Esophagus muscularis mucosa (tissue), 4 donors: ENCODE measurements around the gene ANKRD50. TPM values are rescaled to one million over a fixed set of nuclear protein-coding genes. Genes with fewer than 3 reads are reported as not detected.

Experiments
- DNase-seq: peaks from one replicate; pipeline ENCODE4 v3.0.0-alpha.2; 2017; ENCODE audit errors: extremely low spot score
- H3K27ac ChIP-seq, 4 donors: fragments of 200-600 bp; sonication (generic); replicated peaks in 1 of 4; 1 replicate in 3 of 4; 2 replicates in 1 of 4; pipeline ENCODE4 v1.5.1; 2016 to 2019; ENCODE audit warnings: mild to moderate bottlenecking in 1 of 4
- H3K27me3 ChIP-seq, 4 donors: fragments of 200-600 bp; sonication (generic); one replicate each; pipeline versions ENCODE4 v1.5.1 to v1.6.0; 2016 to 2019
- H3K36me3 ChIP-seq, 4 donors: fragments of 200-600 bp; sonication (generic); one replicate each; pipeline ENCODE4 v1.5.1; 2016 to 2019
- H3K4me1 ChIP-seq, 4 donors: fragments of 200-600 bp; sonication (generic); one replicate each; pipeline ENCODE4 v1.5.1; 2016 to 2019
- H3K4me3 ChIP-seq, 4 donors: fragments of 200-600 bp; sonication (generic); 1 replicate in 2 of 4; 2 replicates in 2 of 4; pipeline ENCODE4 v1.5.1; 2016 to 2019; ENCODE audit warnings: mild to moderate bottlenecking in 4 of 4, moderate library complexity in 1 of 4
- H3K9me3 ChIP-seq, 4 donors: fragments of 200-600 bp; sonication (generic); 1 replicate in 3 of 4; 2 replicates in 1 of 4; pipeline ENCODE4 v1.5.1; 2016 to 2019
- CTCF ChIP-seq, 3 experiments: fragments of 200-600 bp in 2 of 3; fragments of 450-650 bp in 1 of 3; sonication (generic) in 2 of 3; IDR thresholded peaks; one replicate each; pipeline ENCODE4 v1.5.1; 2017 to 2019; ENCODE audit warnings: antibody characterized with exemption in 3 of 3, mild to moderate bottlenecking in 2 of 3, moderate library complexity in 1 of 3
- EP300 ChIP-seq: sonication (generic); formaldehyde crosslinking; IDR thresholded peaks from one replicate; pipeline ENCODE4 v1.6.1; 2017; ENCODE audit warnings: antibody characterized with exemption
- POLR2A ChIP-seq: fragments of 450-650 bp; IDR thresholded peaks from one replicate; pipeline ENCODE4 v1.6.1; 2017; ENCODE audit warnings: antibody characterized with exemption, moderate library complexity, mild to moderate bottlenecking, low read depth
- POLR2AphosphoS5 ChIP-seq, 2 donors: sonication (generic); formaldehyde crosslinking; IDR thresholded peaks; one replicate each; pipeline ENCODE4 v1.6.1; 2017; ENCODE audit warnings: antibody characterized with exemption in 2 of 2
- WGBS: methylation state at CpG from one replicate; pipeline ENCODE4 v1.1.5; 2018; 5-methylcytosine and 5-hydroxymethylcytosine counted together
- intact Hi-C: fragments of 100-400 bp; cut with DNase I; formaldehyde crosslinking; loops from one replicate; pipeline ENCODE4 v1.15.1; 2023
- total RNA-seq, 4 donors: library from RNA; depleted of rRNA; stranded (reverse); fragments of >200 nt; gene quantifications; one replicate each; pipeline versions ENCODE4 v1.1.0 to v1.2.1, GENCODE V29; 2016

Gene ANKRD50
- total RNA-seq, 4 donors from 2014 or later, result 13.4 to 21.5 (median 18.4) TPM

- Histone ChIP-seq H3K27ac (no peak overlapping the region), H3K4me1 (peaks cover 0 to 8% (median 3%) of the 10 kb centered on the region in 4 donors), H3K27me3 (no peaks in the 10 kb centered on the region), H3K36me3 (no peaks in the 10 kb centered on the region), H3K4me3 (no peak overlapping the region), H3K9me3 (no peaks in the 10 kb centered on the region)
- no peak for DNase-seq
- TF ChIP-seq EP300 (no peak), POLR2AphosphoS5 (IDR thresholded peaks at IDR 0.05) (no peak), CTCF (IDR thresholded peaks at IDR 0.05) (no peak), POLR2A (no peak)
- intact Hi-C loops, result no loop called here
- 99% methylated on average over 2 of the region's 2 CpGs for WGBS
Measured at GRCh38 chr4:124749421-124749820, 36.9 kb upstream of the ANKRD50 start.

- no peak for TF ChIP-seq EP300
- TF ChIP-seq CTCF (IDR thresholded peaks at IDR 0.05), result no peak
- Histone ChIP-seq H3K4me3 (no peak overlapping the region), H3K27me3 (no peaks in the 10 kb centered on the region), H3K27ac (no peak overlapping the region), H3K9me3 (no peaks in the 10 kb centered on the region), H3K4me1 (peaks cover 0 to 8% (median 3%) of the 10 kb centered on the region in 4 donors), H3K36me3 (no peaks in the 10 kb centered on the region)
- no peak for DNase-seq
- intact Hi-C loops, result no loop called here
- WGBS, result 93% methylated on average over 1 of the region's 1 CpG
Measured at GRCh38 chr4:124748965-124749364, 36.4 kb upstream of the ANKRD50 start.

GRCh38 chr4:124745985-124746801 lies 33.7 kb upstream of the ANKRD50 start:
- intact Hi-C loops, result no loop called here
- peak overlapping the region in 1 of 4 donors; percentile 28 for H3K4me3 ChIP-seq
- H3K27ac ChIP-seq, result no peak overlapping the region
- H3K4me1 ChIP-seq, result peaks cover 0 to 8% (median 3%) of the 10 kb centered on the region in 4 donors
- no peak for DNase-seq
- no peak for TF ChIP-seq EP300
- TF ChIP-seq CTCF (IDR thresholded peaks at IDR 0.05), result no peak
- TF ChIP-seq POLR2A, result no peak
- TF ChIP-seq POLR2AphosphoS5 (IDR thresholded peaks at IDR 0.05), result no peak
- H3K27me3 ChIP-seq, result no peaks in the 10 kb centered on the region
- no peaks in the 10 kb centered on the region for H3K36me3 ChIP-seq
- no peaks in the 10 kb centered on the region for H3K9me3 ChIP-seq
- WGBS, result 55% methylated on average over 5 of the region's 5 CpGs

- intact Hi-C loops, result no loop called here
- no peak for DNase-seq
- H3K4me3 ChIP-seq, result no peak overlapping the region
- no peak overlapping the region for H3K27ac ChIP-seq
- WGBS, result 85% methylated on average over 5 of the region's 5 CpGs
- peaks cover 0 to 8% (median 3%) of the 10 kb centered on the region in 4 donors for H3K4me1 ChIP-seq
- H3K27me3 ChIP-seq, result no peaks in the 10 kb centered on the region
- H3K36me3 ChIP-seq, result no peaks in the 10 kb centered on the region
- TF ChIP-seq CTCF (IDR thresholded peaks at IDR 0.05), result no peak
- TF ChIP-seq EP300, result no peak
- no peak for TF ChIP-seq POLR2A
- no peaks in the 10 kb centered on the region for H3K9me3 ChIP-seq
Measured at GRCh38 chr4:124743711-124744110, 31.2 kb upstream of the ANKRD50 start.

- TF ChIP-seq POLR2A, result no peak
- no peak for TF ChIP-seq CTCF (IDR thresholded peaks at IDR 0.05)
- TF ChIP-seq POLR2AphosphoS5 (IDR thresholded peaks at IDR 0.05), result no peak
- TF ChIP-seq EP300, result no peak
- intact Hi-C loops, result no loop called here
- WGBS, result 96% methylated on average over 1 of the region's 1 CpG
- Histone ChIP-seq H3K36me3 (no peaks in the 10 kb centered on the region), H3K4me3 (no peak overlapping the region), H3K27me3 (no peaks in the 10 kb centered on the region), H3K4me1 (no peaks in the 10 kb centered on the region), H3K9me3 (no peaks in the 10 kb centered on the region), H3K27ac (no peak overlapping the region)
- no peak for DNase-seq
Measured at GRCh38 chr4:124740501-124740900, 28.0 kb upstream of the ANKRD50 start.
